Measurements from ENCODE around the gene AEBP1.

The AEBP1 gene

GRCh38 chr7:44162785-44163395 lies 58.7 kb downstream of the AEBP1 start:
- TF ChIP-seq CTCF (conservative IDR thresholded peaks at IDR 0.05; ENCODE audit: low read length) (no peak), EZH2phosphoT487 (IDR thresholded peaks at IDR 0.05; ENCODE audit: borderline replicate concordance) (no peak)
- Histone ChIP-seq H3K9ac (ENCODE audit: low read depth, low read length, poor library complexity, severe bottlenecking) (no peak overlapping the region), H3K4me2 (ENCODE audit: low read depth, low read length, poor library complexity, severe bottlenecking) (no peak overlapping the region), H2AFZ (ENCODE audit: low read length) (no peak overlapping the region), H3K79me2 (ENCODE audit: insufficient read depth, low read length) (no peaks in the 10 kb centered on the region), H3K4me3 (ENCODE audit: low read length, poor library complexity, severe bottlenecking) (no peak overlapping the region), H3F3A (ENCODE audit: low read depth) (no peaks in the 10 kb centered on the region), H3K9me2 (replicated peaks; ENCODE audit: low read depth, low read length) (no peaks in the 10 kb centered on the region), H3K9me3 (ENCODE audit: insufficient read depth, low read depth, low read length) (no peaks in the 10 kb centered on the region), H3K4me1 (ENCODE audit: insufficient read depth, low read length, poor library complexity, severe bottlenecking) (peaks cover 2% of the 10 kb centered on the region), H4K20me1 (ENCODE audit: insufficient read depth, low read length, poor library complexity, severe bottlenecking) (no peaks in the 10 kb centered on the region), H3K36me3 (ENCODE audit: insufficient read depth, low read length) (no peaks in the 10 kb centered on the region), H3K27me3 (ENCODE audit: insufficient read depth, low read length, poor library complexity, severe bottlenecking) (no peaks in the 10 kb centered on the region)

- no peaks in the 10 kb centered on the region for H3K9me2 ChIP-seq (replicated peaks; ENCODE audit: low read depth, low read length)
- H3K36me3 ChIP-seq (ENCODE audit: insufficient read depth, low read length): no peaks in the 10 kb centered on the region
- H4K20me1 ChIP-seq (ENCODE audit: insufficient read depth, low read length, poor library complexity, severe bottlenecking): no peaks in the 10 kb centered on the region
- no peak overlapping the region for H3K4me3 ChIP-seq (ENCODE audit: low read length, poor library complexity, severe bottlenecking)
- H2AFZ ChIP-seq (ENCODE audit: low read length): no peak overlapping the region
- peaks cover 4% of the 10 kb centered on the region for H3K4me1 ChIP-seq (ENCODE audit: insufficient read depth, low read length, poor library complexity, severe bottlenecking)
- H3K27me3 ChIP-seq (ENCODE audit: insufficient read depth, low read length, poor library complexity, severe bottlenecking): no peaks in the 10 kb centered on the region
- H3K79me2 ChIP-seq (ENCODE audit: insufficient read depth, low read length): no peaks in the 10 kb centered on the region
- no peak overlapping the region for H3K4me2 ChIP-seq (ENCODE audit: low read depth, low read length, poor library complexity, severe bottlenecking)
- no peak for TF ChIP-seq EZH2phosphoT487 (IDR thresholded peaks at IDR 0.05; ENCODE audit: borderline replicate concordance)
- TF ChIP-seq CTCF (conservative IDR thresholded peaks at IDR 0.05; ENCODE audit: low read length): no peak
- H3K9ac ChIP-seq (ENCODE audit: low read depth, low read length, poor library complexity, severe bottlenecking): no peak overlapping the region
- H3F3A ChIP-seq (ENCODE audit: low read depth): no peaks in the 10 kb centered on the region
- H3K9me3 ChIP-seq (ENCODE audit: insufficient read depth, low read depth, low read length): no peaks in the 10 kb centered on the region
Measured at GRCh38 chr7:44163591-44163990, 59.4 kb downstream of the AEBP1 start.

Measured in Loucy (cell line).